TTC549 (cell line): ENCODE results near the gene ANKS3.

ENCODE experiments used
- FAIRE-seq: peaks from 2 replicates; lab custom pipeline; 2012; peaks lifted over from hg19 to GRCh38; lab: Jason Lieb, UNC

ANKS3 gene

DNA sequence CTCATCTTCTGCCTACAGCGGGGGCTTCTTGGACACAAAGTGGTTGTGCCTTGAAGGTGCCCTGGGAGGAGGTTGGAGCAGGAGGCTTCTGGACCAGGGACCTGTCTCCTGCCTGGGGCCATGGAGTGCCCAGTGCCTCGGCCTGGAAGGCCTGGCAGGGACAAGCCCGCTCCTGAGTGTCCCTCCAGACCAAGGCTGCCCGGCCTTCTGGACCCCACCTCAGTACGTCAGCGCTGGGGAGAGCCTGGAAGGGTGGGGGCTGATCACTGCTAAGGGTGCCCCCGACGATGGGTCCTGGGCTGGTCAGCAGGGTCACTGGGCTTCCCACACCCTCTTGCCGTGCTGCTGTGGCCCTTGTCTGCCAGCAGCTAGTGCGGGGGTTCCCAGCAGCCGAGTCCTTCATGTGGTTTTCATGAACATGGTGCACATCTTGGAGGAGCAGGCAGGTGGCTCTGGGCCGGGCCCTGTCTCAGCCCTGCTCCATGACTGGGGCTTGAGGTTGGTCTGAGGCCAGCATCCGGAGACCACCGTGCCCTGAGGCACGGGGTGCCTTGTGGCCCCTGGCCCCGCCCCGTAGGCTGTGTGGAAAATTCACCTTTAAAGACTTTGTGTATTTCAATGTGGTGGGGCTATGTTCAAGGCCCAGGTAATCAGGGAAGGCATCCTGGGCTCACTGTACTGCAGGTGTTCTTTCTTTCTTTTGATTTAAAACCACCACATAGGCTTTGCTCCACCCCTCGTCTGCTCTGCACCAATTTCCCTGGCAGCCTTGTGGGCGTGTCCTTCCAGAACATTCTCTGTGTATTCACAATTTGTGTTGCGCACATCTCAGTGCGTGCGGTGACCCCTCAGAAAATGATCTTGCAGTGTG lies 87.1 kb downstream of the ANKS3 start:
- FAIRE-seq = no peak
